ENCODE measurements around the gene COL4A3. TPM values are rescaled to one million over a fixed set of nuclear protein-coding genes. Genes with fewer than 3 reads are reported as not detected.
"Not testable (repeated sequence)": the region's sequence is repeated elsewhere in the genome, so short reads cannot be mapped to it uniquely, and the experiment has no call there.

COL4A3 gene
- polyA plus RNA-seq, 6 donors from 2014 or later = 0.07 to 0.77 (median 0.23) TPM; not detected in 1

DNA sequence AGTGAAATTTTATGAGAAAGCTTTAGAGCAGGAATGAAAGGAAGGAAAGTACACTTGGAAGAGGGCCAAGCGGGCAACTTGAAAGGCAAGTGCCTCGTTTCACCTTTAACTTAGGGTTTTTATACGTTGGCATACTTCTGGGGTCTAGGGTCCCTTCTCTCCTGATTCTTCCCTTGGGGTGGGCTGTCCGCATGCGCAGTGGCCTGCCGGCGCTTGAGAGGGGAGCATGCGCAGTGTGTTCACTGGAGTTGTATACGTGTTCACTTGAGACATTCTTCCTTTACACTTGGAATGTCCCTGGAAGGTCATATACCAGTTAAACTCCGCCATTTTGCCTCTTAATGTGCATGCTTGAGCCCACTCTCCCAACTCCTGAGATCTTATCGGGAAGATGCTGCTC, 7.4 kb downstream of the COL4A3 start:
- H3K4me3 Mint-ChIP-seq, H3K4me1 Mint-ChIP-seq: not testable (repeated sequence)

DNA sequence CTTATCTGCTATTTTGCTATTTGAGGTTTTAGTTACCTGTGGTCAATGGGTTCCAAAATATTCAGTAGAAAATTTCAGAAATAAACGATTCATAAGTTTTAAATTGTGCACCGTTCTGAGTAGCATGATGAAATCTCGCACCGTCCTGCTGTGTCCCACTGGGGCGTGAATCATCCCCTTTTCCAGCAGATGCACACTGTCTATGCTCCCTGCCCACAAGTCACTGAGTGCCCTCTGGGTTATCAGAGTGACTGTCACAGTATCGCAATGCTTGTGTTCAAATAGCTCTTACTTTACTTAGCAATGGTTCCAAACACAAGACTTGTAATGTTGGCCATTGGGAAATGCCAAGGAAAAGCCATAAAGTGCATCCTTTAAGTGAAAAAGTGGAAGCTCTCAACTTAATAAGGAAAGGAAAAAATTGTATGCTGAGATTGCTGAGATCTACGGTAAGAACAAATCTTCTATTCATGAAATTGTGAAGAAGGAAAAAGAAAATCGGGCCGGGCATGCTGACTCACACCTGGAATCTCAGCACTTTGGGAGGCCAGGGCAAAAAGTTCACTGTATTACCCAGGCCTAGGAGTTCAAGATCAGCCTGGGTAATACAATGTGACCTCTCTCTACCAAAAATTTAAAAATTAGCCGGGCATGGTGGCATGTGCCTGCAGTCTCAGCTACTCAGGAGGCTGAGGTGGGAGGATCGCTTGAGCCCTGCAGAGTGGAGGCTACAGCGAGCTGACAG, 13.3 kb downstream of the COL4A3 start:
- Mint-ChIP-seq H3K4me1 (no peaks in the 10 kb centered on the region), H3K9me3 (no peaks in the 10 kb centered on the region)
- DNase-seq = no peak

More for the DNA sequence above, 7.4 kb downstream of the COL4A3 start:
- ATAC-seq (ENCODE audit: low read depth in 2 of 2); H3K9me3 Mint-ChIP-seq; H3K36me3 Mint-ChIP-seq; H3K27ac Mint-ChIP-seq; DNase-seq: not testable (repeated sequence)
- H3K27me3 Mint-ChIP-seq = peaks cover 6 to 13% (median 11%) of the 10 kb centered on the region in 3 donors

DNA sequence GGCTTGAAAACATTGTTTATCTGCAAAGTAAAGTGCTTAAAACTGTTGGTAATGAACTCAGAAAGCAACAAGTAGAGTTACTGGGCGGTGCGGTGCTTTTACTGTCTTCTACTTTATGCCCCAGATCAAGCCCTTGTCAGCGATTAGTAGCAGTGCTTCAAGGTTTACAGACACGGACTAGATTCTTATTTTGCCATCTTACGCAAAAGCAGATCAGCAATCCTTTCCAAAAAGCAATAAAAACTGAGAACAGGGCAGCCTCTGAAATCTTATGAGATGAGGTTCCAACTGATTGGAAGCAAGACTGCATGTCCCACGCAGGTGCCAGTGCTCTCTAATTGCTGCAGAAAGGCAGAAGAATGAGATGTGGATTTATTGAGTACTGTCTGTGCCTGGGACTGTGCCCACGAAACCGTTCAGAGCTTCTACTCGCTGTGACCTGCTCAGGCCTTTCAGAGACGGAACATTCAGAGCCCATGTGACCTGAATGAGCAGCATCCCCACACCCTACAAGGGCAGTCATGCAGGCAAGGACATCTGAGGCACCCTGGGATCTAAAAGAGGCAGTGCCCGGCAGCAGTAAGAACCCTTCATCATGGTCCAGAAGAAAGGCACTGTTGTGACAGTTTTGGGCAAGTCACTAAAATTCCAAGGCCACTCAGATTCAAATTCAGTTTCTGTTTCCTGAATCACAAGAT, 15.7 kb downstream of the COL4A3 start:
- DNase-seq (no peak), ATAC-seq (ENCODE audit: low read depth in 2 of 2) (no peak)
- H3K4me3 Mint-ChIP-seq = no peak overlapping the region
- peaks cover 0 to 4% (median 0%) of the 10 kb centered on the region in 3 donors for H3K27me3 Mint-ChIP-seq
- H3K4me1 Mint-ChIP-seq = no peaks in the 10 kb centered on the region
- no peak overlapping the region for H3K27ac Mint-ChIP-seq
- no peaks in the 10 kb centered on the region for H3K9me3 Mint-ChIP-seq
- no peaks in the 10 kb centered on the region for H3K36me3 Mint-ChIP-seq

More for the DNA sequence above, 13.3 kb downstream of the COL4A3 start:
- no peak overlapping the region for H3K27ac Mint-ChIP-seq
- H3K27me3 Mint-ChIP-seq = peaks cover 0 to 4% (median 0%) of the 10 kb centered on the region in 3 donors
- ATAC-seq (ENCODE audit: low read depth in 2 of 2) = no peak
- no peak overlapping the region for H3K4me3 Mint-ChIP-seq
- no peaks in the 10 kb centered on the region for H3K36me3 Mint-ChIP-seq

DNA sequence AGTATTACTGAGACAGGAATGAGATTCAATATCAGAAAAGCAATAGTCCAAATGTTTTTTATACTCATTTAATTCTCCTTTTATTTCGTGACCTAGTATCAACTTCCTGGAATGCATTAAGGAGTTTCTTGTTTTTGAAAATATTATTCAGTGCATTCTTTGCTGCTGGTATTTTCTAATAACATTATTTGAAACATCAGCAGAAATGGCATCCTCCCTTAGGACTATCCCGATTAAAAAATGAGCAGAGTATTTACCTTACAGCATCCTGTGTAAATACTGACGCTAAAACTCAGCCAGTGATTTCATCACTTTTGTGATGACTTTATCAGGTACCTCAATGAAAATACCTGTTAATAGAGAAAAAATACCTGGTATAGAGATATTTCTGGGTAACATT, 16.3 kb downstream of the COL4A3 start:
- no peak for DNase-seq
- Mint-ChIP-seq H3K27ac (no peak overlapping the region), H3K9me3 (no peaks in the 10 kb centered on the region)

DNA sequence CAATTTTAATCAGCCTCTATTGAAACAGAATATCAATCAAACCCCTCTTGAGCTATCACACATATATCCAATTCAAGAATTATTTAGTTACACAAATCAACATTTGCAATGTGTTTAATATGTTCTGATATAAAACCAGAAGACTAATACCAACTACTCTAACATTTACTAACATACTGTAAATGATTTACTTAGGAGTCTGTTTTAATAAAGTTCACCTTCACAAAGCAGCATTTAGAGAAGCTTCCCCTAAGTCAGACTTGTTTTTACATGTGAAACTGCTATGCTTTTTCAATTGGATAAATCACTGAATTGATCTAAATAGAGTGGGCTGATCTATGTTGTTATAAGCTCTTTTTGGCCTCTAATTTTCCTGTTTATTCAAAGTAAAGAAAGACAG, 18.3 kb downstream of the COL4A3 start:
- DNase-seq (no peak), ATAC-seq (ENCODE audit: low read depth in 2 of 2) (no peak)
- Mint-ChIP-seq H3K9me3 (no peaks in the 10 kb centered on the region), H3K36me3 (no peaks in the 10 kb centered on the region), H3K27ac (no peak overlapping the region), H3K4me1 (peaks cover 6 to 9% (median 7%) of the 10 kb centered on the region in 3 donors), H3K4me3 (no peak overlapping the region), H3K27me3 (peaks cover 0 to 7% (median 0%) of the 10 kb centered on the region in 3 donors)

More for the DNA sequence above, 16.3 kb downstream of the COL4A3 start:
- Mint-ChIP-seq H3K36me3 (no peaks in the 10 kb centered on the region), H3K4me1 (no peaks in the 10 kb centered on the region), H3K4me3 (no peak overlapping the region), H3K27me3 (peaks cover 0 to 4% (median 0%) of the 10 kb centered on the region in 3 donors)
- no peak for ATAC-seq (ENCODE audit: low read depth in 2 of 2)

DNA sequence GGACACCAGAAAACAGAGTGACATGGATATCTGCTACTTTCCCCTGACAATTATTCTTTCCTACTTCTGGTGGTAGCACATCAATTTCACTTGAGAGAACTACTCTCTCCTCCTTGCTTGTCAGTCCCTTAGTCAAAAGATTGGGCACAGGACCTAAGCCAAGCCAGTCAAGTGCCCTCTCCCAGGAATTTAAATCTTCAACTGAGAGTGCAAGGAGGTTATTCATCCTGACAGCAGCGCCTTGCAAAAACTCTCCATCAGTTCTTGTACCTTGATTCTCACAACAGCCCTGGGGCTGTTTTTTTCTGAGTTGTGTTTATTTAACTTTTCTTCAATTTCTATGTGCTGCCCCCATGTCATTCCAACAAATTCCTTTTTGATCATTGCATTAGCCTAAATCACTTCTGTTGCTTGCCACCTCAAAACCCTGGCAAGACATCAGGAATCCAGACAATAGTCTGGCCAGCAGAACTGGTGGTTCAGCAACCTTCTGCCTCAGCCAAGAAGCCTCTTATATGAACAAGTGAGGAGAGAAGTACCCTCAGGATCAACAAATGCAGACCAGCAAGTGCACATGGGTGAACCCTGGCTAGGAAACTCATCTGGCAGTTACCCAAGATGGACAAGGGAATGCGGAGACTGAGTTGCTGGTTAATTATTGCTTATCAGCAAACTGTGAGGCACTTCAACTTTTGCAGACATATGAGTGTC, 19.4 kb downstream of the COL4A3 start:
- no peak overlapping the region for H3K27ac Mint-ChIP-seq
- H3K36me3 Mint-ChIP-seq = no peaks in the 10 kb centered on the region
- peaks cover 6 to 9% (median 7%) of the 10 kb centered on the region in 3 donors for H3K4me1 Mint-ChIP-seq

DNA sequence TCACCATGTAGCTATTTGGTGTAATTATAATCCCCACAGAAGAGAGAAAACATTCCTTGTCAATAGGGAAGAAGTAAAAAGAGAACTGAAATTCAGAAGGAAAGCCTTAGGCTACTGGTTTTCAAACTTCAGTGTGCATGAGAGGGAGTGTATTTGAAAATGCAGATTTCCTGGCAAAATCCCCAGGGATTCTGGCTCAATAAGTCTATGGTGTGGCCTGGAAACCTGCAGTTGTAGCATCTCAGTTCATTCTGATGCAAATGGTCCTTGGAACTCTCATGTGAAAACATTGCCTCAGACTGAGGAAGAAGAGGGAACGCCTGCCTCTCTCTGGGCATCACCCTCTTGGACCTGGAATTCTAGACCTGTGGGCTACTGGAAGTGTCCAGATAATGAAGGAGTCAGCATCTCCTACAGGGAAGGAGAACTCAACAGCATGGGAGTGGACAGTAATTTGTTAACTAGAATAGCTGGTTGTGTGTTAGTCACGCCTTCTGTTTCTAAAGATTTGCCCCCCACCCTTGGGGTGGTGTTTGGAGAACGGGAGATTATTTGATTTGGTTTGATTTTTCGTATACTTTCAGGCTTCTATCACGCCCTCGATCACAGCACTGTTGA, 21.3 kb downstream of the COL4A3 start:
- Mint-ChIP-seq H3K4me3 (peak overlapping the region in 2 of 8 donors; percentile 2 to 16), H3K4me1 (peaks cover 6 to 9% (median 7%) of the 10 kb centered on the region in 3 donors), H3K9me3 (no peaks in the 10 kb centered on the region), H3K27ac (no peak overlapping the region), H3K27me3 (peaks cover 8 to 22% (median 10%) of the 10 kb centered on the region in 3 donors), H3K36me3 (no peaks in the 10 kb centered on the region)
- DNase-seq (no peak), ATAC-seq (ENCODE audit: low read depth in 2 of 2) (no peak)

More for the DNA sequence above, 19.4 kb downstream of the COL4A3 start:
- ATAC-seq (ENCODE audit: low read depth in 2 of 2) (no peak), DNase-seq (no peak)
- no peak overlapping the region for H3K4me3 Mint-ChIP-seq
- H3K27me3 Mint-ChIP-seq = peaks cover 2 to 10% (median 3%) of the 10 kb centered on the region in 3 donors
- H3K9me3 Mint-ChIP-seq = no peaks in the 10 kb centered on the region

DNA sequence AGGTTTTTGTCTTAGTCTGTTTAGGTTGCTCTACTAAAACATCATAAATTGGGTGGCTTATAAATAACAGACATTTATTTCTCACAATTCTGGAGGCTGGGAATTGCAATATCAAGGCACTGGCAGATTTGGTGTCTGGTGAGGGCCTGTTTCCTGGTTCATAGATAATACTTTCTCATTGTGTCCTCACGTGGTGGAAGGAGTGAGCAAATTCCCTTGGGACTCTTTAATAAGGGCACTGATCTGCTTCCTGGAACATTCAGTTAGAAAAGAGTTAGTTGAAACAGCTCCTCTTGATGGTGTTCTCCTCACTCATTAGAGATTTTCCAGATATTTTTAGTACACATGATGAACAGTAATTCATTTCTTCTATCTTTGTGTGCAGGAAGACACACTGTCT, 22.3 kb downstream of the COL4A3 start:
- Mint-ChIP-seq H3K9me3 (no peaks in the 10 kb centered on the region), H3K36me3 (no peaks in the 10 kb centered on the region), H3K27me3 (peaks cover 8 to 26% (median 10%) of the 10 kb centered on the region in 3 donors), H3K27ac (no peak overlapping the region), H3K4me3 (no peak overlapping the region), H3K4me1 (peaks cover 6 to 9% (median 7%) of the 10 kb centered on the region in 3 donors)
- ATAC-seq (ENCODE audit: low read depth in 2 of 2) = no peak
- DNase-seq = no peak

DNA sequence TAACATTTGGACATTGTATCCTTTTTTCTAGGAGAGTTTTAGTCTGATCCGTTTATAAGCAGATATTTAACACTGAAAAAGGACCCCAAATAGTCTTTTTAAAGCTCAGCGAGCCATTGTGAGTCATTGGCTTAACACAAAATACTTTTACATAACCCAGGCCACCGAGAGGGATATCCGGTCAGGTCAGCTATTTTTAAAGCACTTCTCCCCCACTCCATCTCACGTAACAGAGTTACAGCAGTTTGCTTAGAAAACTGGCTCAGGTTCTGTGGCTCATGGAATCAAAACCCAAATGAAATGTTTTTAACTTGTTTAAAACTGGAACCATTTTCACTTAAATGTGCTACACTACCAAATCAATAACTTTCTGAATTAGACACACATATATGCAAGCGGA, 23.9 kb downstream of the COL4A3 start:
- no peaks in the 10 kb centered on the region for H3K36me3 Mint-ChIP-seq
- no peak overlapping the region for H3K4me3 Mint-ChIP-seq
- no peak for DNase-seq
- H3K4me1 Mint-ChIP-seq = peaks cover 6 to 9% (median 7%) of the 10 kb centered on the region in 3 donors
- no peaks in the 10 kb centered on the region for H3K9me3 Mint-ChIP-seq
- H3K27ac Mint-ChIP-seq = no peak overlapping the region
- peaks cover 10 to 22% (median 15%) of the 10 kb centered on the region in 3 donors for H3K27me3 Mint-ChIP-seq
- ATAC-seq (ENCODE audit: low read depth in 2 of 2) = no peak

DNA sequence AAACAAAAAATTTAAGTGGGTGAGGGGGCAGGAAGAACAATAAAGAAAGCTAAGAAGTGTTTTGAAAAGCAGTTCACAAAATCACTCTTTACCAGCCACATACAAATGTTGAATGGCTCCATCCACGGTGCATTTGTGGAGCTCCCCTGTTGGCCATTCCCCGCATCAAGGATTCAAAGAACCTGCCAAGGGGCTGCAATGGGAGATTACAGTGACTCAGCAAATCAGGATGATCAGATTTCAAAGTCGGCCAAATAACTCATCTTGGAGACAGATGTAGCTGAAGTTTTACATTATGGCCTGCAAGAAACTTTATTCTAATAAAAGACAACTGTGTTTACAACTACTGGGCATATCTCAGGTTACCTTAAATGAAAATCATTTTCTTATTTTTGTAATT, 26.9 kb downstream of the COL4A3 start:
- H3K9me3 Mint-ChIP-seq = no peaks in the 10 kb centered on the region

DNA sequence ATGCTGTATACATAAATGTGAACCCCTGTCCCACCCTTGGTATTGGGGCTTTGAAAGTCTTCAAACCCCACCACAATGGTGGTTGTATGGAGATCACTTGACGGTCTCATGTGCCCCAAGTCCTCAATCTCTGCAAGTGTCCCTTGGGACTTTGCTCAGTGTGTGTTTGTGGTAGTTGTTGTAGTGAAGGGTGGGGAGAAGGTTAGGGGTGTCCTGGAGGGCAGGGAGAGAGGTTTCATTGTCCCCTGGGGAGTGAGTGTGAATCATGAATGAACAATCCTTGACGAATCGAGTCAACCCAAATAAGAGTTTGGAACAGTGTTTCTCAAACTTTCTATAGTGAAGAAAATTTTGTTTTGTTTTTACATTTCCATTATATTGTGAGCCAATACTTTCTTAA, 28.1 kb downstream of the COL4A3 start:
- Mint-ChIP-seq H3K9me3 (no peaks in the 10 kb centered on the region), H3K4me1 (no peaks in the 10 kb centered on the region), H3K27ac (no peak overlapping the region), H3K4me3 (no peak overlapping the region), H3K36me3 (no peaks in the 10 kb centered on the region), H3K27me3 (peaks cover 10 to 19% (median 19%) of the 10 kb centered on the region in 3 donors)
- ATAC-seq (ENCODE audit: low read depth in 2 of 2) = no peak
- no peak for DNase-seq

More for the DNA sequence above, 26.9 kb downstream of the COL4A3 start:
- peaks cover 10 to 22% (median 19%) of the 10 kb centered on the region in 3 donors for H3K27me3 Mint-ChIP-seq
- no peak overlapping the region for H3K27ac Mint-ChIP-seq
- no peaks in the 10 kb centered on the region for H3K36me3 Mint-ChIP-seq
- H3K4me1 Mint-ChIP-seq = peaks cover 2 to 5% (median 5%) of the 10 kb centered on the region in 3 donors
- no peak overlapping the region for H3K4me3 Mint-ChIP-seq
- DNase-seq = no peak
- ATAC-seq (ENCODE audit: low read depth in 2 of 2) = no peak

DNA sequence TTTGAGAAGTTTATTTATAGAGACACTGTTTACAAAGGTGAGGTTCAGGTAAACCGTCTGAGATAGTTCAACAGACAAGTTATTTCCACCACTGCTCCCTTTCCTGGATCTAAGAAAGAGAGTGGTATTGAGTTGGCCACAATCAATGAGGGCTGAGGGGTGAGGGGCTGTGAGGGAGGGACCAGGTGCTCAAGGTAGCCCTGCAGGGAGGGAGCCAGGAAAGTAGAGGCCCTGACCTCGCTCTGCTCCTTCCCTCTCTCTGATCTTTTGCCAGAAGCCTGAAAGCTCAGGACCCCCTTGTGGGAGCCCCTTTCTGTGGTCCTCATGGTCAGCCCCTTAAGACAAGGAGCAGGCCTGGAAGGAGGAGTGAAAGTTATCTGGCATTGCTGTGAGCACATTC, 29.8 kb downstream of the COL4A3 start:
- DNase-seq (no peak), ATAC-seq (ENCODE audit: low read depth in 2 of 2) (no peak)
- no peaks in the 10 kb centered on the region for H3K4me1 Mint-ChIP-seq
- H3K27me3 Mint-ChIP-seq = peaks cover 3 to 13% (median 12%) of the 10 kb centered on the region in 3 donors
- H3K4me3 Mint-ChIP-seq = no peak overlapping the region
- H3K9me3 Mint-ChIP-seq = no peaks in the 10 kb centered on the region
- no peak overlapping the region for H3K27ac Mint-ChIP-seq
- H3K36me3 Mint-ChIP-seq = no peaks in the 10 kb centered on the region

DNA sequence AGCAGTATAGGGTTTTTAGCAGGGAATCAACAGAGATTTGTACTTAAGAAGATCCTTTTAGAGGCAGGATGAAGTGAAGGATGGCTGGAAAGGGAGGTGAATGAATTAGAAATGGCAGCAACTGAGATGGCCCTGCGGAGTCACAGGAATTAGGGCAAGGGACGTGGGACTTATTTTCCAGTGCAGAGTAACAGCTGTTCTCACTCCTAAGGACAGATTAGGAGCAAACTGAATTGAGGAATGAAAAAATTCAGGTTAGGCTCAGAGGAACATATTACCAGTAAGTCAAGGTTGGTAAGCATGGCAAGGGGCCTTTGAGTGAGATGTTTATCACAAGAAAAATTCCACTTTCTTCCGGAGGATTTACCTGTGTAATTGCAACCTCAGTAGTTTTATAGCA, 34.4 kb downstream of the COL4A3 start:
- no peak for ATAC-seq (ENCODE audit: low read depth in 2 of 2)
- Mint-ChIP-seq H3K4me3 (no peak overlapping the region), H3K36me3 (no peaks in the 10 kb centered on the region), H3K27me3 (no peaks in the 10 kb centered on the region), H3K9me3 (no peaks in the 10 kb centered on the region), H3K27ac (no peak overlapping the region), H3K4me1 (no peaks in the 10 kb centered on the region)
- DNase-seq = no peak

All from naive B cell (primary cell).